Brain microvascular endothelial cell (primary cell): ENCODE data around the gene NPAS2.
A peak's percentile ranks its signal among the peaks of the same experiment; 100 is the strongest.

Source experiments
- DNase-seq: peaks from one replicate; pipeline ENCODE4 v3.0.0-alpha.2; 2020
- H3K27ac ChIP-seq: fragments of 250-450 bp; sonication (Bioruptor Pico); 2 replicates; pipeline ENCODE4 v1.5.1; 2020; ENCODE audit warnings: mild to moderate bottlenecking, moderate library complexity
- H3K27me3 ChIP-seq: fragments of 250-450 bp; sonication (Bioruptor Pico); replicated peaks from 2 replicates; pipeline ENCODE4 v1.5.1; 2020; ENCODE audit warnings: mild to moderate bottlenecking
- H3K36me3 ChIP-seq: fragments of 250-450 bp; sonication (Bioruptor Pico); replicated peaks from 2 replicates; pipeline ENCODE4 v1.5.1; 2020; ENCODE audit warnings: mild to moderate bottlenecking
- H3K4me3 ChIP-seq: 2 replicates; pipeline ENCODE4 v1.5.1; 2011; ENCODE audit warnings: low read depth, mild to moderate bottlenecking, control low read depth, low read length, moderate library complexity
- in situ Hi-C: cut with HindIII; loops from 2 replicates; pipeline ENCODE4 v1.10.0; 2017; ENCODE audit warnings: low sequenced_read_pairs, low pct_ligation_motif_present
- TF ChIP-seq, protein P1 (sequence below): IDR thresholded peaks from 2 replicates; pipeline ENCODE4 v1.5.1; 2011; ENCODE audit warnings: low read depth, mild to moderate bottlenecking, moderate library complexity, low read length, control low read depth, inconsistent platforms; ENCODE audit errors: missing control alignments

NPAS2 gene

DNA sequence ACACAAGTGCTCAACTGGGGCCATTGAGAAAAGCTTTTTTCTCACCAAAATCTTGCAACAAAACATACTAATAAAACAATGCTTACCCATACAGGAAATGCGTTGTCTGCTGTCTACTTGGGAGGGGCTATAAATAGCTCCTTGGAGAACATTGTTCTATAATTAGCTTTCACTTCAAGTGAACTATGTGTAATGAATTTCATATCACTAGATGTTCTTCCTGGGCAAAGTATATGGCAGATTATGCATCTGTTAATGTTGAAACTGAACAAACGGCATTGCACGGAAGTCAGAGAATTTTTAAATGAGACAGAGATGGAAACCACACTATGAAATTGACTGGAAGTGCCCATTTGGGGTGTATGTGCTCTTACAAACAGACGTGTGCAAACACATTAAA lies 6.4 kb upstream of the NPAS2 start:
- peak; percentile 67 for DNase-seq
- TF ChIP-seq, protein P1, sequence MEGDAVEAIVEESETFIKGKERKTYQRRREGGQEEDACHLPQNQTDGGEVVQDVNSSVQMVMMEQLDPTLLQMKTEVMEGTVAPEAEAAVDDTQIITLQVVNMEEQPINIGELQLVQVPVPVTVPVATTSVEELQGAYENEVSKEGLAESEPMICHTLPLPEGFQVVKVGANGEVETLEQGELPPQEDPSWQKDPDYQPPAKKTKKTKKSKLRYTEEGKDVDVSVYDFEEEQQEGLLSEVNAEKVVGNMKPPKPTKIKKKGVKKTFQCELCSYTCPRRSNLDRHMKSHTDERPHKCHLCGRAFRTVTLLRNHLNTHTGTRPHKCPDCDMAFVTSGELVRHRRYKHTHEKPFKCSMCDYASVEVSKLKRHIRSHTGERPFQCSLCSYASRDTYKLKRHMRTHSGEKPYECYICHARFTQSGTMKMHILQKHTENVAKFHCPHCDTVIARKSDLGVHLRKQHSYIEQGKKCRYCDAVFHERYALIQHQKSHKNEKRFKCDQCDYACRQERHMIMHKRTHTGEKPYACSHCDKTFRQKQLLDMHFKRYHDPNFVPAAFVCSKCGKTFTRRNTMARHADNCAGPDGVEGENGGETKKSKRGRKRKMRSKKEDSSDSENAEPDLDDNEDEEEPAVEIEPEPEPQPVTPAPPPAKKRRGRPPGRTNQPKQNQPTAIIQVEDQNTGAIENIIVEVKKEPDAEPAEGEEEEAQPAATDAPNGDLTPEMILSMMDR = no peak
- Histone ChIP-seq H3K27ac (peak overlapping the region; percentile 51), H3K27me3 (no peaks in the 10 kb centered on the region), H3K4me3 (no peak overlapping the region), H3K36me3 (no peaks in the 10 kb centered on the region)
- in situ Hi-C loops = no loop called here

DNA sequence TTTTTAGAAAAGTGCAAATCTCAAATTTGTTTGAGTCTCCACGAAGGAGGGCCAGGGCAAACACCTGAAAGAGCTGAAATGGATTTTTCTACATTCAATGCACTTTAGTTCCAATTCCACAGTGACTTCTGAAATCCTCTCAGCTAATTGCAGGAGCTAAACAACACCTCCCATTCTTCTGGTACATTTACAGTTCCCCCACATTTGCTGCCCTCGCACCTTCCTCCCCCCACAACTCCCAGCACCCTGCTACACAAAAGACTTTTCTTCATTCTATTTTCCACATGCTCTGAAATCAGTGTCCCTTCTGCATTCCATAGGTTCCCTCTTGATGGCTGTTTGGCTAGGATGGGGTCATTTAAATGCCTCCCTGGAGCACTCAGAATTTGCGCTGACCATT lies 5.9 kb upstream of the NPAS2 start:
- DNase-seq = no peak
- H3K27me3 ChIP-seq = no peaks in the 10 kb centered on the region
- in situ Hi-C loops = no loop called here
- H3K27ac ChIP-seq = peak overlapping the region; percentile 34
- H3K36me3 ChIP-seq = no peaks in the 10 kb centered on the region
- no peak overlapping the region for H3K4me3 ChIP-seq
- TF ChIP-seq, protein P1 = no peak

DNA sequence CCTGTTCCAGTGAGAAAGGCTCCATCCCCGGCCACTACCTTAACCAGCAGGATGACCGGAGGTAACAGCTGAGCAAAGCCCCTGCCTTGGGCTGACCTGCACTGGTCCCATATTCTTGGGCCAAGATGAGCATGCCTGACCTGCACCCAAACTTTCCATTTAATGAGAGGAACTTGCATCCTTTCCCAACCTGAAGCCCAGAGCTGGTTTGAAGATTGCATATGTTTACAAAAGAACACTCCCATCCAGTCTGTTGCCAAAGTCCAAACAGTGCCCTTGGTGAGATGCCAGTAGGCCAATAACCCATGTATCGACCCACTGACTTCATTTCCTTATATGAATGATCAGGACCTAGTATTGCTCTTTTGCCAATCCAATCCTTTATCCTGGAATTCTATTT lies 5.5 kb upstream of the NPAS2 start:
- in situ Hi-C loops = no loop called here
- no peak for DNase-seq
- Histone ChIP-seq H3K36me3 (no peaks in the 10 kb centered on the region), H3K4me3 (no peak overlapping the region), H3K27me3 (no peaks in the 10 kb centered on the region), H3K27ac (no peak overlapping the region)
- TF ChIP-seq, protein P1 = no peak

DNA sequence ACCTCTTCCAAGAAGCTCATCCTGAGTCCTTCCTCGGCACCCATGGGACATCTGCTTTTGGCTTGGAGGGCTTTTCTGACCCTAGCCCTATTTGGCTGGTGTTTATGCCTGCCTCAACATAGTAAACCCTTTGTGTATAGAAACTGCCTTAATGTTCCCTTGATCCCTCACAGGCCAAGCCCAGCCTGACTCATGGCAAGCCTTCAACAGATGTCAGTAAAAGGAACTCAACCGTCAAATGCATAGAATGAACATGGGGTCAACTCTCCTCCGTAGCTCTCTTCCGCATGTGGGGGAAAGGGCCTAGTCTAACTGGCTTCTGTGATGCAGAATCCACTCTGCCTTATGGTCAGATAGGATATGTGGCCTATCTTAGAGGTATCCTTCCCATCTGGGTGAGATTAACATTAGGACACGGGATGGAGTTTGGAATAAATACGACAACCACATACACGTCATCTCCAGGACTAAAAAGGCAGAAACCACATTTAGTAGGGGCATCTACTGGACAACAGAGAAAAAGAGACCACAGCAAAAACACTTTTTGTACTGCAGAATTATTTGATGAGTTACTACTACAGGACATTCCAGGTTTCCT lies 2.5 kb upstream of the NPAS2 start:
- TF ChIP-seq, protein P1 = no peak
- H3K4me3 ChIP-seq = no peak overlapping the region
- peak overlapping the region; percentile 92 for H3K27ac ChIP-seq
- no peaks in the 10 kb centered on the region for H3K36me3 ChIP-seq
- DNase-seq = no peak
- no peaks in the 10 kb centered on the region for H3K27me3 ChIP-seq
- in situ Hi-C loops = no loop called here

DNA sequence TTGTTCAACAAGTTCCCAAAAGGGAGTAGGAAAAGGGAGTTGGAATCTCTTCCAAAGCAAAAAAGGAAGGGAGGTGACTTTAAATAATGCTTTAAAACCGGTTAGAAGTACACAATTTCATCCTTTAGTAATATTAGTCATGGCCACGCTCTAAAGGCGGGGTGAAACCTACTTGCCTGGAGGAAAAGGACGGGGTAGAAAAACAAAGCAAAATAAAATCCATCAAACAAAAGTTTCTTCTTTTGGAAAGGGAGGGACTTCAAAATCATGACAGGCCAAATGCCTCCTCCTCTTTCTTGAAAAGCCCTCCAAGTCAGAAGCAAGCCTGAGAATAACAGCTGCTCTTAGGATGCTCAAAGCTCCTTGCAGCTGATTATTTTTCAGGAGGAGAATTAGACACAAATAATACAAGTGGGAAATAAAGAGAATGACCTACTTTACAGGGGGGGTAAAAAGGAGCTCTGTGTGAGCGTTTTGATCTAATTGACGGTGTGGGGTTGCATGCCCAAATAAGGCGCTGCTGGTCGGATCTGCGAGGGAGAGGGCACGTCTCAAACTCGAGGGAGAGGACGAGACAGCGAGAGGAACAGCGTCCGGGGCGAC lies 1.8 kb upstream of the NPAS2 start:
- Histone ChIP-seq H3K27me3 (no peaks in the 10 kb centered on the region), H3K36me3 (no peaks in the 10 kb centered on the region), H3K4me3 (peak overlapping the region; percentile 73), H3K27ac (peak overlapping the region; percentile 92)
- TF ChIP-seq, protein P1 = no peak
- in situ Hi-C loops = no loop called here
- peak; percentile 53 for DNase-seq
